ENCODE results near the gene RBPJ.
"Not testable (repeated sequence)": the region's sequence is repeated elsewhere in the genome, so short reads cannot be mapped to it uniquely, and the experiment has no call there.

RBPJ gene

GRCh38 chr4:26302031-26302899 is 18.5 kb upstream of the RBPJ start:
- DNase-seq = no peak

- DNase-seq = no peak
Observed at GRCh38 chr4:26303008-26303407, 17.8 kb upstream of the RBPJ start.

GRCh38 chr4:26307037-26307800 is 13.6 kb upstream of the RBPJ start:
- DNase-seq = no peak

GRCh38 chr4:26308568-26308967 is 12.2 kb upstream of the RBPJ start:
- no peak for DNase-seq

GRCh38 chr4:26310264-26310663 is 10.6 kb upstream of the RBPJ start:
- DNase-seq = no peak

GRCh38 chr4:26311633-26312032 is 9.2 kb upstream of the RBPJ start:
- no peak for DNase-seq

- not testable (repeated sequence) for DNase-seq
Observed at GRCh38 chr4:26315316-26315932, 5.4 kb upstream of the RBPJ start.

GRCh38 chr4:26317766-26318165 is 3.0 kb upstream of the RBPJ start:
- DNase-seq = peak; percentile 42

GRCh38 chr4:26319467-26319948 is 1.3 kb upstream of the RBPJ start:
- peak; percentile 100 for DNase-seq

- no peak for DNase-seq
Observed at GRCh38 chr4:26319949-26320537, 771 bp upstream of the RBPJ start.

- DNase-seq = peak; percentile 31
Observed at GRCh38 chr4:26321373-26322221, 783 bp downstream of the RBPJ start.

- no peak for DNase-seq
Observed at GRCh38 chr4:26322346-26322745, 1.5 kb downstream of the RBPJ start.

GRCh38 chr4:26323821-26324220 is 3.0 kb downstream of the RBPJ start:
- DNase-seq = peak; percentile 37

GRCh38 chr4:26325191-26325590 is 4.4 kb downstream of the RBPJ start:
- DNase-seq = peak; percentile 62

- DNase-seq = peak; percentile 97
Observed at GRCh38 chr4:26326791-26327190, 6.0 kb downstream of the RBPJ start.

- peak; percentile 63 for DNase-seq
Observed at GRCh38 chr4:26330186-26330787, 9.5 kb downstream of the RBPJ start.

GRCh38 chr4:26330946-26331345 is 10.1 kb downstream of the RBPJ start:
- no peak for DNase-seq

- DNase-seq = no peak
Observed at GRCh38 chr4:26331380-26331950, 10.7 kb downstream of the RBPJ start.

- DNase-seq = no peak
Observed at GRCh38 chr4:26334366-26334765, 13.6 kb downstream of the RBPJ start.

GRCh38 chr4:26337612-26338011 is 16.8 kb downstream of the RBPJ start:
- DNase-seq = no peak

- peak; percentile 87 for DNase-seq
Observed at GRCh38 chr4:26342328-26343037, 21.7 kb downstream of the RBPJ start.
